Measurements from ENCODE around the gene ALDH9A1.

DNA sequence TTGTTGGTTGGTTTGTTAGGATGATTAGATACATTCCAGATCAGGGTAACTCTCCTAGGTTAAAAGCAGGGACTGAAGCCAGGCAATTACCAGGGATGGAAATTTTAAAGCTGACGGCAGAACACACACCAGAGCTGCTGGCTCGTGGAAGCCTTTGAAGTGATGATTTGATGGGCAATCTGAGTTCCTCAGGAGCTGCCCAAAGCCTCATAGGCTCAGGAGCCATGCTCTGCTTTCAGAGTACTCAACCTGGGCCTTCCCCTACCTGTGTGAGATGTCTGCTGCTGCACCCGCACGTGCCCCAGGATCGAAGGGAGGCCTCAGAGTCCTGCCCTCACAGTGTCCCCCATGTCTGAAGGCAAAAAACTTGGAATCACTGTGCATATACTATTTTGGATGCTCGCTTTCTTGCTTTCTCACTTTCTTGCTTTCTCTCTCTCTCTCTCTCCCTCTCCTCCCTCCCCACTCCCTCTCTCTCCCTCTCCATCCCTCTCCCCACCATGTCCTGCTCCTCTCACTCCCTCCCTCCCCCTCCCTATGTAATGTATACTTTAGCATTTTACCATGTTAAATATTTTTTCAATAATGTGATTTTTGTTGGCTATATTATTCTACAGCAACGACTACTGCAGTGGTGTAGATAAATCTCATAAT, 49.3 kb downstream of the ALDH9A1 start:
- TF ChIP-seq, protein P1, sequence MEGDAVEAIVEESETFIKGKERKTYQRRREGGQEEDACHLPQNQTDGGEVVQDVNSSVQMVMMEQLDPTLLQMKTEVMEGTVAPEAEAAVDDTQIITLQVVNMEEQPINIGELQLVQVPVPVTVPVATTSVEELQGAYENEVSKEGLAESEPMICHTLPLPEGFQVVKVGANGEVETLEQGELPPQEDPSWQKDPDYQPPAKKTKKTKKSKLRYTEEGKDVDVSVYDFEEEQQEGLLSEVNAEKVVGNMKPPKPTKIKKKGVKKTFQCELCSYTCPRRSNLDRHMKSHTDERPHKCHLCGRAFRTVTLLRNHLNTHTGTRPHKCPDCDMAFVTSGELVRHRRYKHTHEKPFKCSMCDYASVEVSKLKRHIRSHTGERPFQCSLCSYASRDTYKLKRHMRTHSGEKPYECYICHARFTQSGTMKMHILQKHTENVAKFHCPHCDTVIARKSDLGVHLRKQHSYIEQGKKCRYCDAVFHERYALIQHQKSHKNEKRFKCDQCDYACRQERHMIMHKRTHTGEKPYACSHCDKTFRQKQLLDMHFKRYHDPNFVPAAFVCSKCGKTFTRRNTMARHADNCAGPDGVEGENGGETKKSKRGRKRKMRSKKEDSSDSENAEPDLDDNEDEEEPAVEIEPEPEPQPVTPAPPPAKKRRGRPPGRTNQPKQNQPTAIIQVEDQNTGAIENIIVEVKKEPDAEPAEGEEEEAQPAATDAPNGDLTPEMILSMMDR (IDR thresholded peaks at IDR 0.05): no peak
- TF ChIP-seq POLR2AphosphoS5 (IDR thresholded peaks at IDR 0.05): no peak
- TF ChIP-seq POLR2A (IDR thresholded peaks at IDR 0.05): no peak
- no peak for TF ChIP-seq EP300 (IDR thresholded peaks at IDR 0.05)
